CD4-positive, alpha-beta T cell treated with Interleukin-17A for 4 hours (primary cell): ENCODE measurements around the gene IYD.

ENCODE experiments used
- DNase-seq: peaks from one replicate; pipeline ENCODE4 v3.0.0-alpha.2; 2020; ENCODE audit warnings: mixed read lengths

The IYD gene

GRCh38 chr6:150368762-150369161 is at the start of gene IYD:
TSS of gene IYD (plus strand) at chr6:150369012. CDS start at chr6:150369032, 20 bp downstream.
- no peak for DNase-seq

- DNase-seq, result no peak
These were observed 48.9 kb upstream of the IYD start for GRCh38 chr6:150319924-150320323.

- DNase-seq, result no peak
These were observed 48.4 kb upstream of the IYD start for GRCh38 chr6:150320442-150320841.

- no peak for DNase-seq
These were observed 46.3 kb upstream of the IYD start for GRCh38 chr6:150322466-150322871.

GRCh38 chr6:150323205-150323604 is 45.6 kb upstream of the IYD start:
- DNase-seq, result no peak

- no peak for DNase-seq
These were observed 44.8 kb upstream of the IYD start for GRCh38 chr6:150324044-150324443.

- no peak for DNase-seq
These were observed 43.6 kb upstream of the IYD start for GRCh38 chr6:150325066-150325772.

- DNase-seq, result no peak
These were observed 41.6 kb upstream of the IYD start for GRCh38 chr6:150327117-150327774.

GRCh38 chr6:150328744-150329405 is 39.9 kb upstream of the IYD start:
- DNase-seq, result no peak

GRCh38 chr6:150331344-150331743 is 37.5 kb upstream of the IYD start:
- DNase-seq, result no peak

GRCh38 chr6:150332939-150333584 is 35.8 kb upstream of the IYD start:
- DNase-seq, result no peak

- DNase-seq, result no peak
These were observed 35.2 kb upstream of the IYD start for GRCh38 chr6:150333585-150333941.

GRCh38 chr6:150334790-150335783 is 33.7 kb upstream of the IYD start:
- DNase-seq, result no peak

GRCh38 chr6:150336299-150336698 is 32.5 kb upstream of the IYD start:
- DNase-seq, result no peak

GRCh38 chr6:150336708-150337107 is 32.1 kb upstream of the IYD start:
- no peak for DNase-seq

GRCh38 chr6:150342126-150342525 is 26.7 kb upstream of the IYD start:
- DNase-seq, result no peak

- no peak for DNase-seq
These were observed 25.4 kb upstream of the IYD start for GRCh38 chr6:150343434-150343833.

GRCh38 chr6:150345781-150346180 is 23.0 kb upstream of the IYD start:
- no peak for DNase-seq

GRCh38 chr6:150346346-150346745 is 22.5 kb upstream of the IYD start:
- no peak for DNase-seq

GRCh38 chr6:150347845-150348244 is 21.0 kb upstream of the IYD start:
- DNase-seq, result no peak

- DNase-seq, result no peak
These were observed 19.3 kb upstream of the IYD start for GRCh38 chr6:150349546-150349945.
